HEK293 (cell line): ENCODE results near the gene TARBP1.
A peak's percentile ranks its signal among the peaks of the same experiment; 100 is the strongest.

Source experiments
- CTCF ChIA-PET: fragments of 350-600 bp; formaldehyde crosslinking; extraction: SDS; loops from one replicate; lab custom pipeline; 2021; ENCODE audit warnings: antibody characterized with exemption; lab: Yijun Ruan, JAX
- POLR2A ChIA-PET: fragments of 300-600 bp; formaldehyde crosslinking; extraction: SDS; loops from one replicate; lab custom pipeline; 2020; ENCODE audit warnings: antibody characterized with exemption, inconsistent platforms; lab: Yijun Ruan, JAX
- H3K27ac ChIP-seq: fragments of 200-500 bp; sonication (Bioruptor generic); 2 replicates; pipeline ENCODE4 v1.5.1; 2014; ENCODE audit warnings: low read depth, low read length, control low read depth, inconsistent platforms; ENCODE audit errors: extremely low read depth
- H3K36me3 ChIP-seq, 2 experiments: fragments of 200-500 bp in 1 of 2; sonication (Bioruptor generic) in 1 of 2; 1 replicate in 1 of 2; 2 replicates in 1 of 2; pipeline ENCODE4 v1.5.1; 2014 to 2017; ENCODE audit warnings: inconsistent platforms in 2 of 2, low read length in 2 of 2; ENCODE audit not compliant: control insufficient read depth in 2 of 2, insufficient read depth in 1 of 2
- H3K4me1 ChIP-seq: fragments of 200-500 bp; sonication (Bioruptor generic); 2 replicates; pipeline ENCODE4 v1.5.1; 2014; ENCODE audit warnings: mild to moderate bottlenecking, low read length, inconsistent platforms; ENCODE audit not compliant: control insufficient read depth, insufficient read depth
- H3K4me3 ChIP-seq: 2 replicates; pipeline ENCODE4 v1.5.1; 2011; ENCODE audit warnings: low read depth, mild to moderate bottlenecking, control low read depth, low read length, moderate library complexity
- H3K9me3 ChIP-seq: fragments of 200-500 bp; sonication (Bioruptor generic); 2 replicates; pipeline ENCODE4 v1.5.1; 2014; ENCODE audit warnings: low read depth, low read length, inconsistent platforms; ENCODE audit not compliant: control insufficient read depth, insufficient read depth
- FEZF1 ChIP-seq: fragments of 450-650 bp; formaldehyde crosslinking; IDR thresholded peaks from 2 replicates; pipeline ENCODE4 v1.5.1; 2016; ENCODE audit warnings: missing biosample characterization, missing genetic modification characterization
- GLI2 ChIP-seq: fragments of 450-650 bp; formaldehyde crosslinking; IDR thresholded peaks from 2 replicates; pipeline ENCODE4; 2017; ENCODE audit warnings: missing biosample characterization, missing genetic modification characterization, low read depth, borderline replicate concordance
- GLI4 ChIP-seq: fragments of 450-650 bp; formaldehyde crosslinking; IDR thresholded peaks from 2 replicates; pipeline ENCODE4 v1.5.1; 2016; ENCODE audit warnings: missing biosample characterization, missing genetic modification characterization
- GLIS2 ChIP-seq: fragments of 450-650 bp; formaldehyde crosslinking; IDR thresholded peaks from 2 replicates; pipeline ENCODE4 v1.5.1; 2016; ENCODE audit warnings: missing biosample characterization, missing genetic modification characterization
- IKZF3 ChIP-seq: fragments of 450-650 bp; IDR thresholded peaks from 2 replicates; pipeline ENCODE4 v1.5.0; 2018; ENCODE audit warnings: missing biosample characterization, mild to moderate bottlenecking, missing genetic modification characterization, moderate library complexity
- KLF7 ChIP-seq: fragments of 450-650 bp; formaldehyde crosslinking; IDR thresholded peaks from 2 replicates; pipeline ENCODE4 v1.5.1; 2016; ENCODE audit warnings: missing biosample characterization, missing genetic modification characterization, borderline replicate concordance
- OSR2 ChIP-seq: fragments of 450-650 bp; formaldehyde crosslinking; IDR thresholded peaks from 2 replicates; pipeline ENCODE4 v1.5.1; 2016; ENCODE audit warnings: missing biosample characterization, missing genetic modification characterization
- PRDM10 ChIP-seq: fragments of 450-650 bp; formaldehyde crosslinking; IDR thresholded peaks from 2 replicates; pipeline ENCODE4 v1.5.1; 2016; ENCODE audit warnings: missing biosample characterization, missing genetic modification characterization
- PRDM4 ChIP-seq: fragments of 450-650 bp; formaldehyde crosslinking; IDR thresholded peaks from 2 replicates; pipeline ENCODE4 v1.5.1; 2017; ENCODE audit warnings: missing biosample characterization, missing genetic modification characterization
- SETDB1 ChIP-seq: IDR thresholded peaks from one replicate; pipeline ENCODE4 v1.6.1; 2017; ENCODE audit warnings: mild to moderate bottlenecking, low read length, moderate library complexity, mixed read lengths; ENCODE audit not compliant: insufficient read length
- TRIM28 ChIP-seq: IDR thresholded peaks from 2 replicates; pipeline ENCODE4 v1.6.1; 2011; ENCODE audit warnings: low read length, control low read depth, borderline replicate concordance
- WT1 ChIP-seq: fragments of 450-650 bp; formaldehyde crosslinking; IDR thresholded peaks from 2 replicates; pipeline ENCODE4 v1.5.1; 2016; ENCODE audit warnings: missing biosample characterization, missing genetic modification characterization
- ZBTB8A ChIP-seq: fragments of 450-650 bp; formaldehyde crosslinking; IDR thresholded peaks from 2 replicates; pipeline ENCODE4 v1.5.1; 2016; ENCODE audit warnings: missing biosample characterization, missing genetic modification characterization
- ZFP69B ChIP-seq: fragments of 450-650 bp; formaldehyde crosslinking; IDR thresholded peaks from 2 replicates; pipeline ENCODE4 v1.5.1; 2016; ENCODE audit warnings: missing biosample characterization, missing genetic modification characterization
- ZNF112 ChIP-seq: fragments of 450-650 bp; formaldehyde crosslinking; IDR thresholded peaks from 2 replicates; pipeline ENCODE4 v1.5.0; 2017; ENCODE audit warnings: missing biosample characterization, missing genetic modification characterization
- ZNF114 ChIP-seq: fragments of 450-650 bp; formaldehyde crosslinking; IDR thresholded peaks from 2 replicates; pipeline ENCODE4 v1.5.0; 2017; ENCODE audit warnings: missing biosample characterization, missing genetic modification characterization
- ZNF132 ChIP-seq: fragments of 450-650 bp; formaldehyde crosslinking; IDR thresholded peaks from 2 replicates; pipeline ENCODE4 v1.5.1; 2017; ENCODE audit warnings: missing biosample characterization, missing genetic modification characterization, borderline replicate concordance
- ZNF140 ChIP-seq: fragments of 450-650 bp; formaldehyde crosslinking; IDR thresholded peaks from 2 replicates; pipeline ENCODE4 v1.5.1; 2016; ENCODE audit warnings: missing biosample characterization, missing genetic modification characterization
- ZNF266 ChIP-seq: fragments of 450-650 bp; formaldehyde crosslinking; IDR thresholded peaks from 2 replicates; pipeline ENCODE4 v1.5.1; 2016; ENCODE audit warnings: missing biosample characterization, missing genetic modification characterization, low read depth
- ZNF302 ChIP-seq: fragments of 450-650 bp; formaldehyde crosslinking; IDR thresholded peaks from 2 replicates; pipeline ENCODE4 v1.5.1; 2016; ENCODE audit warnings: missing biosample characterization, missing genetic modification characterization, low read depth
- ZNF426 ChIP-seq: fragments of 450-650 bp; formaldehyde crosslinking; IDR thresholded peaks from 2 replicates; pipeline ENCODE4 v1.5.1; 2017; ENCODE audit warnings: missing biosample characterization, missing genetic modification characterization, mild to moderate bottlenecking, inconsistent platforms, moderate library complexity
- ZNF501 ChIP-seq: fragments of 450-650 bp; formaldehyde crosslinking; IDR thresholded peaks from 2 replicates; pipeline ENCODE4 v1.5.1; 2016; ENCODE audit warnings: missing biosample characterization, missing genetic modification characterization
- ZNF510 ChIP-seq: fragments of 450-650 bp; formaldehyde crosslinking; IDR thresholded peaks from 2 replicates; pipeline ENCODE4 v1.5.1; 2018; ENCODE audit warnings: mild to moderate bottlenecking, missing genetic modification characterization, missing biosample characterization; ENCODE audit not compliant: insufficient replicate concordance
- ZNF514 ChIP-seq: fragments of 450-650 bp; formaldehyde crosslinking; IDR thresholded peaks from 2 replicates; pipeline ENCODE4 v1.5.1; 2016; ENCODE audit warnings: missing biosample characterization, missing genetic modification characterization
- ZNF549 ChIP-seq: fragments of 450-650 bp; IDR thresholded peaks from 2 replicates; pipeline ENCODE4 v1.5.1; 2018; ENCODE audit warnings: missing biosample characterization, missing genetic modification characterization, mild to moderate bottlenecking, inconsistent platforms, moderate library complexity
- ZNF561 ChIP-seq: fragments of 450-650 bp; IDR thresholded peaks from 2 replicates; pipeline ENCODE4 v1.5.1; 2018; ENCODE audit warnings: missing biosample characterization, missing genetic modification characterization, borderline replicate concordance
- ZNF596 ChIP-seq: fragments of 450-650 bp; IDR thresholded peaks from 2 replicates; pipeline ENCODE4 v1.5.0; 2018; ENCODE audit warnings: missing biosample characterization, mild to moderate bottlenecking, missing genetic modification characterization, moderate library complexity
- ZNF626 ChIP-seq: fragments of 450-650 bp; sonication (Bioruptor Pico); formaldehyde crosslinking; IDR thresholded peaks from 2 replicates; pipeline ENCODE4 v1.5.1; 2018; ENCODE audit warnings: missing biosample characterization, missing genetic modification characterization, inconsistent platforms
- ZNF670 ChIP-seq: fragments of 450-650 bp; formaldehyde crosslinking; IDR thresholded peaks from 2 replicates; pipeline ENCODE4 v1.5.1; 2016; ENCODE audit warnings: missing biosample characterization, missing genetic modification characterization, low read depth
- ZNF768 ChIP-seq: fragments of 450-650 bp; formaldehyde crosslinking; IDR thresholded peaks from 2 replicates; pipeline ENCODE4 v1.5.1; 2018; ENCODE audit warnings: missing biosample characterization, mild to moderate bottlenecking, missing genetic modification characterization
- ZNF837 ChIP-seq: fragments of 450-650 bp; formaldehyde crosslinking; IDR thresholded peaks from 2 replicates; pipeline ENCODE4 v1.5.1; 2016; ENCODE audit warnings: missing biosample characterization, missing genetic modification characterization
- ZXDB ChIP-seq: fragments of 450-650 bp; formaldehyde crosslinking; IDR thresholded peaks from 2 replicates; pipeline ENCODE4 v1.5.1; 2016; ENCODE audit warnings: missing biosample characterization, missing genetic modification characterization

TARBP1 gene

GRCh38 chr1:234452406-234452965 lies 26.5 kb downstream of the TARBP1 start:
- H3K36me3 ChIP-seq, result peaks cover 47 to 83% of the 10 kb centered on the region in 2 experiments
- H3K4me3 ChIP-seq, result no peak overlapping the region
- H3K27ac ChIP-seq, result no peak overlapping the region
- ChIA-PET POLR2A (no interaction called here), CTCF (interaction anchor here (0.7 to 1.5 kb wide), 2 partner anchors 126 to 338 kb away, joined by 3 to 4 read pairs; no protein-coding TSS in a partner anchor)
- H3K9me3 ChIP-seq, result no peaks in the 10 kb centered on the region
- H3K4me1 ChIP-seq, result no peaks in the 10 kb centered on the region
- TF ChIP-seq ZNF140 (tag by site-specific recombination) (no peak), ZXDB (no peak), ZNF596 (no peak), PRDM10 (0 out of 2 replicates have a peak, but pooled peaks have one; percentile 23), ZNF837 (tag by site-specific recombination) (no peak)

GRCh38 chr1:234440348-234440747 lies 38.6 kb downstream of the TARBP1 start:
- H3K27ac ChIP-seq, result no peak overlapping the region
- H3K4me1 ChIP-seq, result no peaks in the 10 kb centered on the region
- POLR2A ChIA-PET, result no interaction called here
- H3K4me3 ChIP-seq, result no peak overlapping the region
- H3K9me3 ChIP-seq, result no peaks in the 10 kb centered on the region
- peaks cover 30 to 31% of the 10 kb centered on the region in 2 experiments for H3K36me3 ChIP-seq
- CTCF ChIA-PET, result interaction anchor here (0.6 to 1.0 kb wide), 2 partner anchors 35 to 326 kb away, joined by 3 to 6 read pairs; no protein-coding TSS in a partner anchor
- TF ChIP-seq ZNF510 (tag by site-specific recombination) (no peak), ZXDB (no peak), FEZF1 (tag by site-specific recombination) (no peak), IKZF3 (tag by site-specific recombination) (no peak), ZFP69B (tag by site-specific recombination) (0 out of 2 replicates have a peak, but pooled peaks have one; percentile 23), GLI4 (no peak), ZBTB8A (tag by site-specific recombination) (no peak), ZNF426 (tag by site-specific recombination) (no peak), ZNF670 (tag by site-specific recombination) (no peak), ZNF266 (tag by site-specific recombination) (no peak), KLF7 (tag by site-specific recombination) (no peak), ZNF626 (tag by site-specific recombination) (no peak), ZNF302 (no peak), ZNF501 (tag by site-specific recombination) (no peak), PRDM4 (no peak), TRIM28 (peak; percentile 72; the same call in 1 of the 2 replicates), WT1 (tag by site-specific recombination) (no peak), ZNF768 (tag by site-specific recombination) (no peak), ZNF514 (tag by site-specific recombination) (no peak), ZNF112 (tag by site-specific recombination) (no peak), OSR2 (no peak), GLI2 (tag by site-specific recombination) (no peak), ZNF549 (tag by site-specific recombination) (no peak), SETDB1 (peak; percentile 83), ZNF561 (tag by site-specific recombination) (no peak), ZNF132 (no peak), ZNF114 (tag by site-specific recombination) (no peak), GLIS2 (tag by site-specific recombination) (no peak)
